HG02642 (cell line): Measurements from ENCODE around the gene ZNF853.
A peak's percentile ranks its signal among the peaks of the same experiment; 100 is the strongest.
"Not testable (repeated sequence)": the region's sequence is repeated elsewhere in the genome, so short reads cannot be mapped to it uniquely, and the experiment has no call there.

Experiments used
- ATAC-seq: cut with Tn5 transposase; IDR thresholded peaks from one replicate; pipeline ENCODE4 v1.9.1; 2021; ENCODE audit warnings: mild to moderate bottlenecking; ENCODE audit not compliant: unreplicated experiment, poor library complexity

ZNF853 gene

DNA sequence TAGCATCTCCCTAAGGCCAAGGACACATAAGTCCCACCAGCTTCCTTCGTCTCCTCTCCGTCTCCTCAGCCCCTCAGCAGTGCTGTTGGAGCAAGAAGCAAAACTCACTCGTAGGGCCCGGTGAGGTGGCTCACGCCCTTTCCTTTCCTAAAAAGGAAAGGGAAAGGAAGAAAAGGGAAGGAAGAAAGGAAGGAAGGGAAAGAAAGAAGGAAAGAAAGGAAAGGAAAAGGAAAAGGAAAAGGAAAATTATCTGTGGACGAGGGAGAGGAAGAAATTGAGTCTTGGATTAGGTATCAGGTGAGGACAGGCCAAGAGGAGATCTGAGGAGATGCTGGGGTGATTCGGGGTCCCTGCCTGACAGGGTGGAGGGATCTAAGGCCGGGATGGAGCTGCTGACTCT is 18.6 kb downstream of the ZNF853 start:
- ATAC-seq: no peak

DNA sequence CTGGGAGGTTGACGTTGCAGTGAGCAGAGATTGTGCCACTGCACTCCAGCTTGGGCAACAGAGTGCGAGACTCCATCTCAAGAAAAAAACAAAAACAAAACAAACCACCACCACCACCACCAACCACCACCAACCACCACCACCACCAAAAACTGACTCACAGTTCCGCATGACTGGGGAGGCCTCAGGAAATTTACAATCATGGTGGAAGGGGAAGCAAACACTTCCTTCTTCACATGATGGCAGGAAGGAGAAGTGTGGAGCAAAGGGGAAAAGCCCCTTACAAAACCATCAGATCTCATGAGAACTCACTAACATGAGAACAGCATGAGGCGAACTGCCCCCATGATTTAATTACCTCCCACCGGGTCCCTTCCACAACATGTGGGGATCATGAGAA is 19.6 kb downstream of the ZNF853 start:
- ATAC-seq: not testable (repeated sequence)

- peak; percentile 72 for ATAC-seq
Measured at GRCh38 chr7:6636741-6637543, 21.5 kb downstream of the ZNF853 start, which contains the start of gene ZNF316. ZNF316 (plus strand) TSS chr7:6637318; CDS start chr7:6642410, 5,092 bp downstream.

DNA sequence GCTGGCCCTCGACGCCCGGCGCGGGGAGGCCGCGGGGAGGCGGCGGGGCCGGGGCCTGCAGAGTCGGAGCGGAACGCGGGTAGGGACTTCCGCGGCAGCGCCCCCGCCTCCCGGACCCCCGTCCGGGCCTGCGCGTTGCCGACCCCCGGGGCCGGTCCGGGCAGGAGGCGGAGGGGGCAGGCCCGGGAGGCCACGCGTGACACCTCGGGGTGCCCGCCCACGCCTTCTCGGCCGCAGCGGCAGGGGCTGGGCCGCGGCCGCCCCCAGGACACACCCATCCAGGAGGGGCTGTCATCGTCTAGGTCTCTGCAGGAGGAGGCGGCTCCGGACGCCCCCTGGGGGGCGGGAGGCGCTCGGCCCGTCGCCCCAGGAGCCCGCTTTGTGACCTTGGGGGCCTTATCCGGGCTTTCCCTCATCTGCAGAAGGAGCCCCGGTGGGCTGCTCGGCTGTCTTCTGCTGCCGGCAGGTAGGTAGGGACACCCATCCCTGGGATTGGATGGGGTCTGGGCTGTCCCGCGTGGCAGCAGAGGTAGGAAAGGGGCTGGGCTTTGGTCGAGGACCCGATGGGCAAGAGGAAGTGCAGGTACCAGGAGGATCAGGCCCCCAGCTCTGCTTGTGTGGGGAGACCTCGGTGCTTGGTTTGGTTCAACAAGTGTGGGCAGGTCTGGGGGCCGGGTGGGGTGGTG is 22.3 kb downstream of the ZNF853 start:
- ATAC-seq: peak; percentile 76

GRCh38 chr7:6639032-6639431 is 23.6 kb downstream of the ZNF853 start:
- no peak for ATAC-seq

GRCh38 chr7:6639627-6640026 is 24.2 kb downstream of the ZNF853 start:
- ATAC-seq: no peak

GRCh38 chr7:6640246-6640721 is 24.9 kb downstream of the ZNF853 start:
- no peak for ATAC-seq

GRCh38 chr7:6641305-6642035 is 26.1 kb downstream of the ZNF853 start:
- no peak for ATAC-seq

GRCh38 chr7:6642239-6642839 is 26.9 kb downstream of the ZNF853 start:
- no peak for ATAC-seq

DNA sequence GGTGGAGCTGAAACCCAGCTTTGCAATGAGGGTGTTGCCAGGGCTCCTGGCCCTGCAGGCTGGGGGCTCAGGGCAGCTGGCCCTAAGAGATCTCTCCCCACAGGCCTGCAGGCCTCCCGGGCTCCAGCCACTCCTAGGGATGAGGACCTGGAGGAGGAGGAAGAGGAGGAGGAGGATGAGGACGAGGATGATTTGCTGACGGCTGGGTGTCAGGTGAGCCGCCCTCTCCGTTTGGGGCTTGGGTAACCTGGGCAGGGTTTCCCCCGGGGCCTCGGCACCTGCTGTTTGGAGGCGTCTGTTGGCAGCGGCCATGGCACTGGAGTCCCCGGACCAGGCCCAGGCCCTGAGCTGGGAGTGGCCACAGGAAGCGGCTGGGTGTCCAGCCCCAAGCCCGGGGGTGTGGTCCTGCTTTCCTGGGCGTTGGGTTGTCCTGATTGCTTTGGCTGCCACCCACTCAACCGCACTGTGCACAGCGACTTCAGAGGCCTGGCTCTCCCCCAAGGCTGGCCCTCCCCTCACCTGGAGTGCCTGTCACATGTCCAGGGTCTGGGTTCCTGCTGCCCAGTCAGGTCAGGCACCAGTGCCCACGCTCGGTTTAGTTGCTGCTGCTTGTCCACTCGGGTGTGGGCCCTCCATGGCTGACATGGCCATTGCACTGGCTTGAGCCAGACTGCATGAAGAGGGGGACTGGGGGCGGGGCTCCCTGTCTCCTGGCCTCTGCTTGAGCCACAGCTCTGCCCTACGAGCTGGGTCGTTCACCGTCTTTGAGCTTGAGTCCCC is 27.6 kb downstream of the ZNF853 start:
- ATAC-seq: no peak

- no peak for ATAC-seq
Measured at GRCh38 chr7:6643915-6644625, 28.7 kb downstream of the ZNF853 start.

GRCh38 chr7:6644728-6645127 is 29.3 kb downstream of the ZNF853 start:
- ATAC-seq: no peak

DNA sequence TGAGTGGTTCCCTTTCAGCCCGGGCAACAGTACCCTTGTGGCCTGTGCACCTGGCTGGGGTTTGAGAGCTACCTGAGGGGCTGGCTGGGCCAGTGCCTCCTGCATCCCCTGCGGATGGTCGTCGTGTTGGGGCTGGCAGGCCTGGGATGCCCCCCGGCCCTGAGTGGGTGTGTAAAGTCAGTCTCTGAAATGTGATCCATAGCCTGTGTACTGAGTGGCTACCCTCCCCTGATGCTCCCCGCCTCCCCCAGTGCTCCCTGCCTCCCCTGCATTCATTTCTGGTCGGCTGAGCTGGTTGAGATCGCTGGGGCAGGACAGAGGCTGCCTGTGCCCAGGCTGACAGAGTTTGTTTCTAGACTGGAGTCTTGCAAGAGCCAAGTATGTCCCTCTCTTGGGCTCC is 31.1 kb downstream of the ZNF853 start:
- no peak for ATAC-seq

GRCh38 chr7:6647080-6647479 is 31.7 kb downstream of the ZNF853 start:
- no peak for ATAC-seq

DNA sequence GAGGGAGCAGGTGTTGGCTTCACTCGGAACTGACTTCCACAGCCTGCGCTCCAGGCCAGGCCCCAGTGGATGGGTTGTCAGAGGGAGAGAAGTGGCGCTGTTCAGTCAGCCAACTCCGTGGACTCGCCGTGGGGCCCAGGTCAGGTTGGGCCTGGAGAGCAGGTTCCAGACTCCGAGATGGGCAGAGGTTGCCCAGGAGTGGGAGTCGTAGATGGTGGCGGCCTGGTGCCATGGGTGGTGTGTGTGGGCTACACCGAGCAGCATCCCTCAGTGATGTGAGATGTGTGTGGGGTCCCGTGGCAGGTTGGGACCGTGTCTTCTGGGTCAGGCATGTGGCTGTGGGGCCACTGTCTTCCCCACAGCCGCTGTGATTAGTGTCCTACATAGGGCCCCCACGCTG is 32.1 kb downstream of the ZNF853 start:
- no peak for ATAC-seq

DNA sequence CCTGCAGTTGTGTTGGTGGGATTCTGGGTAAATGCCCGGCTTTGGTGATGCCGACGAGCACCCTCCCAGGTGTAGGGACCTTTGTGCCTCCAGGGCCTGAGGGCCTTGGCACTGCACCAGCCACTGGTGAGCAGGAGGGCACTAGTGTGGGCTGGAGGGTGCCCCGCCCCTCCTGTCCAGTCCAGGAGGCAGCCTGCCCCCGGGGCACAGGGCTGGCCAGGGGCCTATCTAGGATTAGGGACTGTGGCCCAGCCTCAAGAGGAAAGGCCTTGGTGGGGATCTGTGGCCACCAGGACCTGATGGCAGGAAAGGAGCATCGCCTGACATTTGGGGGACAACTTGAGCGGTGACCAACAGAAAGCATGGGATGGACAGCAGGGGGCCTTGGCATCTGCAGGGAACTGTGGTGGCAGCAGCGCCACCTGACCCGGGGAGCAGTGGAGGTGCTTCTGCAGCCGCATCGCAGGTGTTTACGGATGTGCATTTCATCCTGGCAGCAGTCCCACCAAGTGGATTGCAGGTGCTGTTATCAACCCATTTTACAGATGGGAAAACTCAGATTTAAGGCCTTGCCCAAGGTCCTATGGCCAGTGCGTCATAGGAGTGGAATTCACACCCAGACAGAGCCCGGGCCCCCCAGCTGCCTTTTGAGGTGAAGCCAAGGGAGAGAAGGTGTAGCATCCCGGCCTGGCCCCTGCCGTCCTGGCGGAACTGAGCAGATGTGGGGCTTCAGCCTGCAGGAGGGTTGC is 32.8 kb downstream of the ZNF853 start:
- ATAC-seq: no peak

- ATAC-seq: no peak
Measured at GRCh38 chr7:6648815-6649104, 33.4 kb downstream of the ZNF853 start.

GRCh38 chr7:6649241-6649961 is 34.0 kb downstream of the ZNF853 start:
- ATAC-seq: no peak
